HG02759 (cell line): Measurements from ENCODE around the gene OR2S2.

Experiments
- ATAC-seq: cut with Tn5 transposase; IDR thresholded peaks from one replicate; pipeline ENCODE4 v1.9.1; 2021; ENCODE audit warnings: mild to moderate bottlenecking, moderate library complexity; ENCODE audit not compliant: unreplicated experiment

Gene OR2S2

GRCh38 chr9:35909687-35910612 is 48.0 kb downstream of the OR2S2 start:
- ATAC-seq, result no peak

- ATAC-seq, result no peak
Measured at GRCh38 chr9:35909274-35909673, 48.7 kb downstream of the OR2S2 start, which contains the start of gene SPAAR. Gene SPAAR, plus strand, starts transcription at chr9:35909490. Its CDS starts 974 bp downstream, at chr9:35910464.

GRCh38 chr9:35908504-35909125 is 49.3 kb downstream of the OR2S2 start:
- ATAC-seq, result no peak

GRCh38 chr9:35907711-35908503 is 50.0 kb downstream of the OR2S2 start:
- ATAC-seq, result no peak
